CD4-positive, alpha-beta T cell treated with Interleukin-4 for 4 hours (primary cell): ENCODE measurements around the gene DENND11.
A peak's percentile ranks its signal among the peaks of the same experiment; 100 is the strongest.

ENCODE experiments used
- DNase-seq: peaks from one replicate; pipeline ENCODE4 v3.0.0-alpha.2; 2020

The DENND11 gene, protein sequence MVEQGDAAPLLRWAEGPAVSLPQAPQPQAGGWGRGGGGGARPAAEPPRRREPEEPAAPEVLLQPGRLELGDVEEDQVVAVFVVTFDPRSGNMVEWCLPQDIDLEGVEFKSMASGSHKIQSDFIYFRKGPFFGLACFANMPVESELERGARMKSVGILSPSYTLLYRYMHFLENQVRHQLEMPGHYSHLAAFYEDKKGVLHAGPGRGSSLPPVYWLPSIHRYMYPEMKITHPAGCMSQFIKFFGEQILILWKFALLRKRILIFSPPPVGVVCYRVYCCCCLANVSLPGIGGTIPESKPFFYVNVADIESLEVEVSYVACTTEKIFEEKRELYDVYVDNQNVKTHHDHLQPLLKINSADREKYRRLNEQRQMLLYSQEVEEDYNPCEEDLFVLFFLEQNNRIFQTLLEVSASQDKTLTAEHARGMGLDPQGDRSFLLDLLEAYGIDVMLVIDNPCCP

DNA sequence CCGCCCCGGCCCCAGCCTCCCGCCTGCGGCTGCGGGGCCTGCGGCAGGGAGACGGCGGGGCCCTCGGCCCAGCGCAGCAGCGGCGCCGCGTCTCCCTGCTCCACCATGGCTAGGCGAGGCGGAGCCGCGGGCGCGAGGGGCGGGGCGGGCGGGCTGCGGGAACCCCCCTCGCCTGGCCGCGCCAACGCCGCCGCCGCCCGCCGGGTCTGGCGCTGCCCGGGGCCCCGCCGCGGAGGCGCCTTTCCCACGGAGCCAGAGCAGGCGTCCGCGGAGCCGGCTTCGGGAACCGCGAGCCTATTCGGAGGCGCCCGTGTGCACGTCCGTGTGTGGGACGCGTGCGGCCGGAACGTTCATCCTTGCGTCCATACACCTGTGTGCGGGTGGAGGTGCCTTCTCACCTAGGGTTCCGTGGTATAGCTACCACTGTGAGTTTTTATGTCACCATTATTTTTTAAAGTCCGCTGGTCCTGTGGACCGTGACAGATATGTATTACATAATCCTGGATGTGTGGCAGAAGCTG is at the start of gene DENND11:
DENND11 (minus strand) TSS at position 120 of the 521 bp plus-strand sequence; CDS start at position 107, 13 bp downstream.
- peak; percentile 30 for DNase-seq

DNA sequence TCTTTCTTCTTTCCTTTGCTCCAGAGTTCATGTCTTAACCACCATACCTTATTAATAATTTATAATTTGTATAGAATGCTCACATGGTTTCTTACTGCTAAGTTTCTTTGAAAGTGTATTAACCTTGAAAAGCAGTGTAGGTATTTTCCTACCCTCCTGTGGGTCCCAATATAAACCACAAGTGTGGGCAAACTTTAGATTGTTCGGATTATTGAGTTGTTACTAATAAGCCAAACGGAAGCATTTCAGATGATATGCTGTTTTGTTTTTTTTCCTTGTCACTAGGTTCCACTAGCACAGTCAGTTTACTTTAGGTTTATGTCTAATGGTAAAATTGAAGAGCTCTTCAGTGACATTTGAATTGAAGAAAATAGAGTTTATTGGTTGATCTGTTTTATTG is 46.4 kb upstream of the DENND11 start:
- no peak for DNase-seq

DNA sequence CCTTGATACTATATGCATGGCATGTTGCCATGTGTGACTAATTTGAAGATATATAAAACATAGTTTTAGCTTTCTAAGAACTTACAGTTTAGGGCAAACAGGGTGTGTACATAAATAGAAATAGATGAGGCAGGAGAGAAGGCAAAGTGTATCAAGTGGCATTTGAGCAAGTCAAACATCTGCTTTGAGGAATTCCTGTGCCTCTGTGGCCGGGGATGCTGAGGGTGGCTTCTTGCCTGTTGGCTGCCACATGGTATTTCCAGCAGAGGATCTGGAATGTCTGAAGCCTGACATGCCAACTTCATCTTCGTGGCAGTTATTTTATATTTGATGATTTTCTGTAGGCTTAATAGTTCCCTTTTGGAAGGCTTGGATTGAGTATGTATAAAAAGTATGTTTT is 42.2 kb upstream of the DENND11 start:
- no peak for DNase-seq

DNA sequence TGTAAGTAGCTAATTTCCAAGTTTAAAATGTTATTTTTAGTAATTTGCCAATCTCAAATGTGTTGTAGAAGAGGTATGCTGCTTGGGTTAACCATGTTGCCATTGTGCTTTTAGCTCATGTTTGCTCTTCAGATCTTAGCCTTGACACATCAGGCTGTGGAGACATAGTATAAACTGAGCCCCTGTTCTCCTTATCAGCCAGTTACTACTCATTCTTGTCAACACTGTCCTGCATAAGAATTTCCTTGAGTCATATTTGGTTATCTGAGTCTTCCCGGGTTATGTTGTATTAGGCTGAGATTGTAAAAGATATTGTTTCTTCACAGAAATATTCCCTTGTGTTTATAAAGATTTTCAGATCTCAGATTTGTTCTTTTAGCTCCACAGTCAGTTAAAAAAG is 40.3 kb upstream of the DENND11 start:
- no peak for DNase-seq

DNA sequence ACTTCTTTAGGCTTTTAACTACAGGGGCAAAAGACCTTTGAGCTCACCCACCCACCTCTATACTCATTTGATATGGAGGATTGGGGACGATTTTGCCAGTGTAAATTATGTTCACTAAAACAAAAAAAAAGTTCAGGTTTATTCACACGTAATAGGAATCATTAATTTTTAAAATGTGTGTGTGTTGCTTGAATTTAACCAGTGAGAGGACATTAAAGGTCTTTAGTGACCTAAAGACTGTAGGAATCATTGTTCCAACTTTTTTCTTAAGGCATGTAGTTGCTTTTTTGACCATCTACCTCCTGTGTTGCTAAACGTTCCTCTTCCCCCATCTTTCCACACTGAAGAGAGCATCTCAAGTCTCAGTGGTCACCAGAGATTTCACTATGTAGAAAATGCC is 37.3 kb upstream of the DENND11 start:
- no peak for DNase-seq

DNA sequence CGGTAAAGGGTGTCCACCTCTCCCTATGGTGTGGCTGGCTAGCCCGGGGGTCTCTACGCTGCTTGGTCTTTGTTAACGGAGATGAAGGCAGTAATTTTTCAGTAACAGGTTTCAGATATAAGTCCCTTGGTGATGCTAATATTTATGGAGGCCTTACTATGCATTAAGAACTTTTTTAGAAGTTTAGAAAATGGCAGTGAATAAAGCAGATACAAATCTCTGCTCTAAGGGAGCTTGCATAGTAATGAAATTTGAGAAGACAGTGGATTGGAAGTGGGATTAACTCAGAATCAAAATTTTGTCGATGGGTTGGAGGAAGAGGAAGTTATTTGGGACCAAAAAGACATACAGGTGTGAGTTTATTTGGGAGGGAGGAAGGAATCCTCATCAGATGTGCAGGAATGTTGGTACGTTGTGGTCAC is 36.6 kb upstream of the DENND11 start:
- no peak for DNase-seq

DNA sequence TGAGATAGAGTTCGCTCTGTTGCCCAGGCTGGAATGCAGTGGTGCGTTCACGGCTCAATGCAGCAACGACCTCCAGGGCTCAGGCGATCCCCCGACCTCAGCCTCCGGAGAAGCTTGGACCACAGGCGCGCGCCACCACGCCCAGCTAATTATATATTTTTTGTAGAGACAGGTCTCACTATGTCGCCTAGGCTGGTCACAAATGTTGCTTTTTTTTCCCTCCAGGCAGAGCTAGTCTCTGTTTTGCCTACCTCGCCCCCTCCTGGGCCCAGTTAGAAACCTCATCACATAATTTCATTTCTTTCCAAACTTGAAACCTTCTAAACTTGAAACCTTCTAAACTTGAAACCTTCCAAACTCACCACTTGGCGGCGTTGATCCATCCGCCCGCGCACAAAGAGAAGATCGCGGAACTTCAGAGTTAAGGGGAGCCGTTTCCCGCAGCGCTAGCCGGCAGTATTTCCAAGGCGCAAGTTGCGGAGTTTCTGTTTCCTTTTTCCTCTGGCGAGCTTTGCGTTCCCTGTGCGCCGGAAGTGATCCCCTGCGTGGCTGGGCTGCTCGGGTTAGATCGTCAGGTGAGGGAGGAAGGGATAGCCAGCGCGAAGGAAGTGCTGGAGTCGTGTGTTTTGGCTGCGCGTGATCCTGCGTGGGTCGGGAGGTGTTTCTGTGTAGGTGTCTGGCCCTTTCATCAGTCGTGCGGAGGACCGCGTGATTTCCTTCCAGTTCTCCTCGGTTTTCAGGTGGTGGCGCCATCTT is 36.0 kb upstream of the DENND11 start, which contains the start of gene SSBP1:
SSBP1 (plus strand) TSS at position 523 of the 756 bp plus-strand sequence. CDS start 809 bp downstream, outside the sequence.
- DNase-seq, result peak; percentile 95

DNA sequence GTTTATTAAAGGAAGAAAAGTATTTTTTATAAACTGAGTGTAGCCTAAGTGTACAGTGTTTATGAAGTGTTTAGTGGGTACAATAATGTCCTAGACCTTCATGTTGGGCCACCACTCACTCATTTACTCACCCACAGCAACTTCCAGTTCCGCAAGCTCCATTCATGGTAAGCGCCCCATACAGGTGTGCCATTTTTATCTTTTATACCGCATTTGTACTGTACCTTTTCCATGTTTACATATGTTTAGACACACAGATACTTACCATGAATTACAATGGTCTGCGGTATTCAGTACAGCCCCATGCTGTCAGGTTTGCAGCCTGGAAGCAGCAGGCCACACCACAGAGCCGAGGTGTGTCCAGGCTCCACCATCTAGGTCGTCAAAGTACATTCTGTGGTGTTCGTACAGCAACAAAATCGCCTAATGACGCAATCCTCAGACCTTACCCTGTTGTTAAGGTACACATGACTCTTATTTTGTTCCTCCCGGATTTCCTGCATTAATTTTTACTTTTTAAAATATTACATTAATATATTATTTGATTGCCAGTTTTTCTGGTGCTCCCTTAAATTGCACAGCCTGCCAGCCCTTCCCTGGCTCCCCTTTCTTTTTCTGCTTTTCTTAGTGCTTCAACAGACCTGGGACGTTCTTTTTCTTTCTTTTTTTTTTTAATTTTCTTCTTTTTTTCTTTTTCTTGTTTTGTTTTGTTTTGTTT is 35.3 kb upstream of the DENND11 start:
- DNase-seq, result peak; percentile 7

DNA sequence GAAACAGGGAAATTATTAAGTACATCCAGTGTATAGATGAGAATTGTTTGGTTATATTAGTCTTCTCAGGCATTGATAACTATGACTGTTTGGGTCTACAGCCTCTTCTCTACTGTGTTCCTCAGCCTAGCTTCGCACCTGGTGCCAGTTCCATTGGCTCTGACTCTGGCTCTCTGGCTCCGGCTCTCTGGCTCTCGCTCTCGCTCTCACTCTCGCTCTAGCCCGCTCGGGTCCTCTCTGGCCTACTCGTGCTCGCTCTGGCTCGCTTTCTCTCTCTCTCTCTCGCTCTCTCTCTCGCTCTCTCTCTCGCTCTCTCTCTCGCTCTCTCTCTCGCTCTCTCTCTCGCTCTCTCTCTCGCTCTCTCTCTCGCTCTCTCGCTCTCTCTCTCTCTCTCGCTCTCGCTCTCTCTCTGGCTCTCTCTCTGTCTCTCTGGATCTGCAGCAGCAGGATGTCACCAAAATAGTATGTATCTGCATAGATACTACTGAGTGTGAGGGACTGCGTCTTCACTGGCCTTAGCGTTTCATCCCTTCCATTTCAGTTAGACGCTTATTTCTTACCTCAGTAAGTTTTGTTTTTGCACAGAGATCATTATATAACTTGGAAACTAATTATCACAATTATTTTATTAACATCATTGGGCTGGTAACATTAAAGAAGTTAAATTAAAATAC is 29.6 kb upstream of the DENND11 start:
- DNase-seq, result no peak

DNA sequence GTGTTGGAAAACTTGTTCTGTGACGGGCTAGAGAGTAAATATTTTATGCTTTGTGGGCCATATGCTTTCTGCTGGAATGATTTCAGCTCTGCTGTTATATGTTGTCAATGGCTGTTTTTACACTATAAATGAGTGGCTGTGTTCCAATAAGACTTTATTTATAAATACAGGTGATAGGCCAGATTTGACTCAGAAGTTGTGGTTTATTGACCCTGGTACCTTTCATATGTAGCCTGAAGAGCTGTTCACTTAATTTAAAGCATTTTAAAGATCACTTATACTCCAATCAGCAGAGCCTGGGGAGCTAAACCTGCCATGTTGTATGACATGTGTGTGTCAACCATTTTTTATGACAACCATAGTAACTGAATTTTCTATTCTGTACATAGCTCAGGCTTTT is 27.1 kb upstream of the DENND11 start:
- DNase-seq, result no peak

DNA sequence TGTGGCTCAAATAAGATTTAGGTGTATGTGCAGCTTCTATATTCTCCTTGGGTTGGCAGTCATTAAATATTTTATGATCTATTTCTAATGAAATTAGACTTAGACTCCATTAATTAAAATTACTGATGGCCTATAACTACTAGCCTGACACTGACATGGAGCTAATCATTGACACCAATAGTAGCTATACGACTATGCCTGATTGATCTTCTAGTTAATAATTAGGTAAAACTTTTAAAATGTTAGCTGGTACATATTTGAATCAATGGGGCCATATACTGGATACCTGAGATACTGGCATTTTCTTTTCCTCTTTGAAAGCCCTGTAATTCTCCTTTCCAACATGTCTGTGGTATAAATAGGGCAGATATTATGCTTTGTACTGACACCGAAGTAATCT is 20.6 kb upstream of the DENND11 start:
- DNase-seq, result no peak

DNA sequence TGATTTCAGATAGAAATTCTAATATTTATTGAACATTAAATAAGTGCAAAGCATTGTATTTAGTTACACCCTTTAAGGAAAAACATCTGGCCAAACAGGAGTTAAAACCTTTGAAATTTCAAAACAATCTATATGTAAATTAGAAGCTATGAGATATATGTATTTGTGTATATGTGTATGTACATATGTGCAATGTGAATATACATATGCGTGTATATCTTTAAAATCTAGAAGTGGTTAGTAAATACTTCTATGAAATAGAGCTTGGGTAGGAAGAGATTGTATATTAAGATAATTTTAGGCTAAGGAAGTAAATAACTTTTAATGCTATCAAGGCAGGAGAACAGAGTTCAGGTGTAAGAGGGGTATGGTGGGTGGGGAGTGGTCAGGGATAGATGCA is 15.5 kb upstream of the DENND11 start:
- DNase-seq, result no peak

DNA sequence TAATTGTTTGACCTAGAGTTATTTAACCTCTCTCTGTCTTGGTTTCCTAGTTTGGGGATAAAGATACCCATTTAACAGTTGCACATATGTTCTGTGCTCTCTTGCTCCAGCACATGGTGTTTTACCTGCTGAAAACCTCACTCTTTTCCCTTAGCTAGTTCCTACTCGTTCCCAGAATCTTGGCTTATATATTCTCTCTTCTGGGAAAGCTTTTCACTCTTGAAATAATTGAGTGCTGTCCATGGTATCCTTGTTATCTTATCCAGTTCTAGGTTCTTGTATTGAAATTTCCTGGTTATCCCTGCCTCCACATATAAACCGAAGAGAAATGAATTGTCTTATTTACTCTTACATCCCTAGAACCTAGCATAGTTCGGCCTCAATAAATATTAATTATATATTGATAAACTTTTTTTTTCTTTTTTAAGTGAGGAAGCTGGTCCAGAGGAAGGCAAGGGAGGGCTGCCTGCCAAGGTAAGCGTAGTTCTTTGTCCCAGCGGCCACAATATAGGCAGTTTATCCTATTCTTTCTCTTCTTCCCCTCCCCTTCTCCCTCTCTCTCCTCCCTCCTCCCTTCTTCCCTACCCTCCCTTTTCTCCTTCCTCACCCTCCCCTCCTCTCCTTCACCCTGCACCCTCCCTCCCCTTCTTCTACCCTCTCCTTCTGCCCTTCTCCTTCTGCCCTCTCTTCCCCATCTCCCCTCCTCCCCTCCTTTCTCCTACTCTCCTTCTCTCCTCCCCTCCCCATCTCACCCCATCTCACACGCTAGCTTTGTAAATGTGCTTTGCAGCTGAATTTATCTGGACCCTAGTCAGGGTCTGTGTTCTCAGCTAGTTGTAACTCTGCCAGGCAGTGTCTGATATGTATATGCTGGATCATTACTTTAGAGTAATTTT is 14.1 kb upstream of the DENND11 start:
- DNase-seq, result no peak

DNA sequence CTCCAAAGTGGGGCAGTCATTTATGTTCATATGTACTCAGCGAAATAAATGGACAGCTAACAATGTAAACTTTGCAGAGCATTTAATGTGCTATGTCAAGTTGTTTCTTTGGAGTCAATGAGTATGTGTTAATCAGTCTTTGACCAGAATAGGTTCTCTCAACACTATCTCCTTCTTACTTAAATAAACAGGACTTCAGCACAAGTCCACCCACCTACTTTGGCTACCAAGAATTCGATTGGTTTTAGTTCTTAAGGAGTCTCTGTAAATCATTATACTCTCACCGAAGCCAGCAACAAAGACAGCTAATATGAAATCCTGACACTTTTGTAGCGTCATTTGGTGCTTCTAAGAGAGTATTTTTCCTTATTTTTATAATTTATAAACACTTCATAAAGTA is 13.1 kb upstream of the DENND11 start:
- DNase-seq, result no peak

DNA sequence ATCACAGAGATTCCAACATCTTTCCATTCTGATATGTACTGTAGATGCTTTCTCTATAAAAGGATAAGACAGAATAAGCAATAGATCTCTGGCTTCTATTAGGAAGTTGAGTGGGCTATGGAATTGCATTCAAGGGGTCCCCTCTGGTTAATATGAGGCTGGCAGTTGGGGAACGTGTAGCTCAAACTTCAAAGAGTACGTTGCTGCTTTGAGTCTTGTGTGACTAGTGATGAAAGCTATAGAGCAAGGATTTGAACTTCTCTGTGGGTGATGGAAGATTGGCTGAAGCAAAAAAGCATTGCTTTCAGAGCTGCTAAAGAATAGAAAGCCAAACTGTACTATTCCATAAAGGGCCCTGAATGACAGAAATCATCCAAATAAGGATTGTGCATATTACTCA is 12.6 kb upstream of the DENND11 start:
- no peak for DNase-seq

DNA sequence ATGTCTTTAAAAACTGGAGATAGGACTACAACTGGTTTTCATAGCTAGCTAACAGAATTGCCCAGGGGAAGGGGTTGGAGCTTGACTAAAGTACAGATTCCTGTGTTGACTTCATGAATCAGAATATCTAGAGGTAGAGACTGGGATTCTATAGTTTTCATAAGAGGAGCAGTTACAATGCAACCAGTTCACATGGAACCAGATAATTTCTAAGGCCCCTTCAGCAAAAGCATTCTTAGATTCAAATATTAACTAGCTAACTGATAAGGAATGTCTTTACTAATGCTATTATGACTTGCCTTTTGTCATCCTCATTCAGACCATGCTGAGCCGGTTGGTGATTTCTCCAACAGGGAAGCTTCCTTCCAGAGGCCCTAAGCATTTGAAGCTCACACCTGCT is 11.9 kb upstream of the DENND11 start:
- no peak for DNase-seq

DNA sequence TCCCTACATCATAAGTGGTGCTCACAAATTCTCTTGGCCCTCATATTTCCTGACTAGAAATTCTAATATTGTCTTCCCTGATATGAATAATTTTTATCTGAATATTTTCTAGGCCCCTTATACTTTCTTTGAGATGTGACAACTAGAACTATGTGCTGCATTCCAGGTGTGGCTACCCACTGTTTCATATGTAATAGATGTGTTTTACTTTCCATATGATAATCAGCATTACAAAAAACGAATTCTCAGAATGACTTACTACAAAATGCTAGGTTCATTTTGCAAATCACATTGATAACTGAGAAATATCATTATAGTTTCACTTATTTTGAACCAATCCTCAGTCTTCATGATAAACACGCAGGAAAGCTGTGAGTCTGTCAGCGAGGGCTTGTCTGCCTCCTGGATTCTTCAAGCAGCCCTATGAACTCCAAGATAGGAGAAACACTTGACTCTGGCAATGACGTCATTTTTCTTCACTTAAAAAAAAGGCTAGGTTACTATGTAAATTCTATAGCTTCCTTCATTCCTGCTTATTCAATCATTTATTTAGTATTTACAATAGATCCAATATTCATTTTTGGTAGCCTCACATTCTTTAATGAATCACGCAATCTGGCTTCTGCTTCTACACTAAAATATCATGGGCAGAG is 10.8 kb upstream of the DENND11 start:
- no peak for DNase-seq

DNA sequence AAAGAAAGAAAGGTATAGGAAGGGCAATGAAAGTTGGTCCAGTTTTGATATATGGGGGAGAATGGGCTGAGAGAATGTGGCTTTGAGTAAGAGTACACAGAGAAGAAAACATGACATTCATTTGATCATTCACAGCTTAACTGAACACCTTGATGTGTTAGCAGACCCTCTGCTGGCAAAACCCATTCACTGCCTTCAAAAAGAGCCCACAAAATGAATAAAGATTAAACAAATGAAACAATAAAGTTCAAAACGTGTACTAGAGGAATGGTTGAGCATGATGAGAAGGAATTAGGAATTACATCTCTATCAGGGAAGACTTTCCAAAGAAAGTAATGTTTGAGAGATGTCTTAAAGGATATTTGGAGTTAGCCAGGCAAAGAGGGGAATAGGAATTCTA is 8.3 kb upstream of the DENND11 start:
- DNase-seq, result peak; percentile 8

DNA sequence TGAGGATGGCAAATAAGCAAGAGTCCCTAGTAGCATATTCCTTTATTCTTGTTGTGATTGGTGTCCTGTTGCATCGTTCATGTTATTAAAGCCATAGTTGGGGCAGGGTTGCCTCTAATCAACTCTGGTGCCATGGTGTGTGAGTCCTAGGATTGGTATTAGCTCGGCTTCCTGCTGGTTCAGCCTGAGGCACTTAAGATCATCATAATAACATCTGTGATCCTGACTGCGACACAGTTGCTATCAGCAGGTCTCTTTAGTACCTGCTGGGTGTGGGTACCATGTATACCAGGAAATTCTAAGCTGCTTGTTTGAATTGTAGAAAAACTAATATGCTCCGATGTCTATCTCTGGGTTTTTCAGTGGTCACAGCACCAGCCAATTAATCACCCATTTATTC is 7.8 kb upstream of the DENND11 start:
- no peak for DNase-seq

DNA sequence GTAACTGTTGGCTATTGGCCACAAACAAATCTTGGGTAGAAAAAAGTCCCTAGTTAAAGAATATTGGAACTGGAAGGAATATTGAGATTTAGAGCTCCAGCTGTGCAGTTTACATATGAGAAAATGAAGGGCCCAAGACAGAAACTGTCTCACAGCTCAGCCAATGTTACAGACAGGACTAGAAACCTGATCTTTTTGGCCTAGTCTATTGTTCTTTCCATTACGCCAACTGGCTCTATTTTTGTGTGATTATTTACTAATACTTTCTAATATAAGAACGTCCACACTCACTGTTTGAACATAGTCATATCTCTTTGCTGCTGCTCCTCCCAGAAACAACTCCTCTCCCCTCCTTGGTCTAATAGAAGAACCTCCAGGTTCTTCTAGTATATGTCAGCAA is 7.4 kb upstream of the DENND11 start:
- no peak for DNase-seq

DNA sequence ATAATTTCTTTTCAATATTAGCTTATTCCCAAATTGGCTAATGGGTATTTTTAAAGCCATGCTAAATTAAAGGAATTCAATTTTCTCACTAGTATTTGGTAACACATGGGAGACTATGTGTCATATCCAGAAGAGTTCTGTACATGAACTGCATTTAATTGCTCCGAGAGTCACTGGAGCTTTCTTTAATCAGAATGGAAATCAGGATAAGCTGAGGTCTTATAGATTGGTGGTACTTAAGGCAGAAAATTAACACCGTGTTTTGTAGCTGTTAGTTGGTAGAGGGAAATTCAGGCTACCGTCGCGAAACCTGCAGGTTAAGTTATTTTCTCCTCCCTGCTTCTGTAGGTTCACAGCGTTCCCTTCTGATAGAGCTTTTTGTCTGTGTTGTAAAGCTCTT is 6.4 kb upstream of the DENND11 start, which contains the start of gene WEE2:
WEE2 (plus strand) TSS at position 3 of the 400 bp plus-strand sequence. CDS start 406 bp downstream, outside the sequence.
- DNase-seq, result no peak
